GM23248 (cell line): Measurements from ENCODE around the gene USP20.

Source experiments
- EZH2 ChIP-seq: fragments of 200-600 bp; sonication (generic); IDR thresholded peaks from 2 replicates; pipeline ENCODE4 v1.6.1; 2018; ENCODE audit warnings: antibody characterized with exemption, mild to moderate bottlenecking; ENCODE audit not compliant: insufficient read depth, poor library complexity, severe bottlenecking
- EZH2phosphoT487 ChIP-seq: fragments of 200-600 bp; sonication (generic); IDR thresholded peaks from 2 replicates; pipeline ENCODE4 v1.6.1; 2018; ENCODE audit warnings: antibody characterized with exemption, moderate library complexity, mild to moderate bottlenecking, low read depth; ENCODE audit not compliant: insufficient read depth

- TF ChIP-seq EZH2 (no peak), EZH2phosphoT487 (no peak)
These were observed 18.5 kb upstream of the USP20 start for GRCh38 chr9:129816501-129817435.
